Measurements from ENCODE around the gene FAM120A.
"Not testable (repeated sequence)": the region's sequence is repeated elsewhere in the genome, so short reads cannot be mapped to it uniquely, and the experiment has no call there.

The FAM120A gene

GRCh38 chr9:93511228-93511627 is 59.7 kb downstream of the FAM120A start:
- not testable (repeated sequence) for DNase-seq (ENCODE audit: low read depth in 3 of 3)

GRCh38 chr9:93512170-93512812 is 60.8 kb downstream of the FAM120A start:
- not testable (repeated sequence) for DNase-seq (ENCODE audit: low read depth in 3 of 3)

GRCh38 chr9:93513606-93514005 is 62.1 kb downstream of the FAM120A start:
- DNase-seq (ENCODE audit: low read depth in 3 of 3): no peak

GRCh38 chr9:93517331-93517730 is 65.8 kb downstream of the FAM120A start:
- DNase-seq (ENCODE audit: low read depth in 3 of 3): no peak

- DNase-seq (ENCODE audit: low read depth in 3 of 3): no peak
Measured at GRCh38 chr9:93520523-93520922, 69.0 kb downstream of the FAM120A start.

- no peak for DNase-seq (ENCODE audit: low read depth in 3 of 3)
Measured at GRCh38 chr9:93522736-93523135, 71.3 kb downstream of the FAM120A start.

- no peak for DNase-seq (ENCODE audit: low read depth in 3 of 3)
Measured at GRCh38 chr9:93523518-93524144, 72.1 kb downstream of the FAM120A start.

GRCh38 chr9:93525476-93525875 is 74.0 kb downstream of the FAM120A start:
- DNase-seq (ENCODE audit: low read depth in 3 of 3): no peak

GRCh38 chr9:93531374-93531773 is 79.9 kb downstream of the FAM120A start:
- DNase-seq (ENCODE audit: low read depth in 3 of 3): no peak

- DNase-seq (ENCODE audit: low read depth in 3 of 3): no peak
Measured at GRCh38 chr9:93532141-93532540, 80.7 kb downstream of the FAM120A start.

GRCh38 chr9:93533863-93534262 is 82.4 kb downstream of the FAM120A start:
- no peak for DNase-seq (ENCODE audit: low read depth in 3 of 3)

GRCh38 chr9:93536167-93536566 is 84.7 kb downstream of the FAM120A start:
- DNase-seq (ENCODE audit: low read depth in 3 of 3): no peak

- DNase-seq (ENCODE audit: low read depth in 3 of 3): no peak
Measured at GRCh38 chr9:93536874-93537273, 85.4 kb downstream of the FAM120A start.

GRCh38 chr9:93540305-93540704 is 88.8 kb downstream of the FAM120A start:
- no peak for DNase-seq (ENCODE audit: low read depth in 3 of 3)

- DNase-seq (ENCODE audit: low read depth in 3 of 3): no peak
Measured at GRCh38 chr9:93541005-93541404, 89.5 kb downstream of the FAM120A start.

- DNase-seq (ENCODE audit: low read depth in 3 of 3): no peak
Measured at GRCh38 chr9:93541581-93542349, 90.3 kb downstream of the FAM120A start.

GRCh38 chr9:93543117-93543516 is 91.6 kb downstream of the FAM120A start:
- DNase-seq (ENCODE audit: low read depth in 3 of 3): no peak

- no peak for DNase-seq (ENCODE audit: low read depth in 3 of 3)
Measured at GRCh38 chr9:93546356-93546755, 94.9 kb downstream of the FAM120A start.

GRCh38 chr9:93549611-93550010 is 98.1 kb downstream of the FAM120A start:
- DNase-seq (ENCODE audit: low read depth in 3 of 3): no peak

- DNase-seq (ENCODE audit: low read depth in 3 of 3): no peak
Measured at GRCh38 chr9:93552923-93553322, 101.4 kb downstream of the FAM120A start.

- no peak for DNase-seq (ENCODE audit: low read depth in 3 of 3)
Measured at GRCh38 chr9:93555370-93555769, 103.9 kb downstream of the FAM120A start.

GRCh38 chr9:93557366-93558137 is 106.1 kb downstream of the FAM120A start:
- no peak for DNase-seq (ENCODE audit: low read depth in 3 of 3)

Measured in stimulated activated CD4-positive, alpha-beta T cell treated with anti-CD3 and anti-CD28 coated beads, TNF-alpha, amount 100 ng/mL, for 4 hours (primary cell).